Cardiac muscle cell (in vitro differentiated cells and primary cell): ENCODE measurements around the gene CRHR1. TPM values are rescaled to one million over a fixed set of nuclear protein-coding genes. Genes with fewer than 3 reads are reported as not detected.

Experiments used
- DNase-seq, 2 donors: peaks; one replicate each; pipeline versions ENCODE4 v3.0.0 to v3.0.0-alpha.2; 2010 to 2017; ENCODE audit warnings: low read depth in 1 of 2, low spot score in 1 of 2
- H3K27ac ChIP-seq: fragments of 200-600 bp; sonication (generic); 2 replicates; pipeline ENCODE4 v1.5.1; 2016
- H3K27me3 ChIP-seq: fragments of 200-600 bp; sonication (generic); 2 replicates; pipeline ENCODE4 v1.6.0; 2016; ENCODE audit warnings: control low read depth
- H3K36me3 ChIP-seq: fragments of 200-600 bp; sonication (generic); 2 replicates; pipeline ENCODE4 v1.5.1; 2016; ENCODE audit warnings: control low read depth
- H3K4me1 ChIP-seq: fragments of 200-600 bp; sonication (generic); 2 replicates; pipeline ENCODE4 v1.8.1; 2017; ENCODE audit warnings: low read depth, mild to moderate bottlenecking, mixed run types
- H3K4me3 ChIP-seq: fragments of 200-600 bp; sonication (generic); 2 replicates; pipeline ENCODE4 v1.5.1; 2016; ENCODE audit warnings: mild to moderate bottlenecking
- H3K9me3 ChIP-seq: fragments of 200-600 bp; sonication (generic); 2 replicates; pipeline ENCODE4 v1.5.1; 2017; ENCODE audit warnings: low read depth, mild to moderate bottlenecking, control low read depth
- polyA plus RNA-seq: library from polyadenylated mRNA; unstranded; fragments of >200 nt; fragmentation: Nextera tagmentation; extraction: Ambion mirVana; gene quantifications from 2 replicates; pipeline ENCODE4 v1.2.1, GENCODE V29; 2016
- total RNA-seq: library from RNA; depleted of rRNA; stranded (reverse); fragments of >200 nt; gene quantifications from 2 replicates; pipeline ENCODE4 v1.2.3, GENCODE V29; 2016
- TF ChIP-seq, protein P1 (sequence below): IDR thresholded peaks from 2 replicates; pipeline ENCODE4 v1.5.1; 2012; ENCODE audit warnings: low read depth, mild to moderate bottlenecking, low read length

The CRHR1 gene
- total and polyA plus RNA-seq, 2 experiments from 2014 or later = 0.86 TPM; not detected in 1

DNA sequence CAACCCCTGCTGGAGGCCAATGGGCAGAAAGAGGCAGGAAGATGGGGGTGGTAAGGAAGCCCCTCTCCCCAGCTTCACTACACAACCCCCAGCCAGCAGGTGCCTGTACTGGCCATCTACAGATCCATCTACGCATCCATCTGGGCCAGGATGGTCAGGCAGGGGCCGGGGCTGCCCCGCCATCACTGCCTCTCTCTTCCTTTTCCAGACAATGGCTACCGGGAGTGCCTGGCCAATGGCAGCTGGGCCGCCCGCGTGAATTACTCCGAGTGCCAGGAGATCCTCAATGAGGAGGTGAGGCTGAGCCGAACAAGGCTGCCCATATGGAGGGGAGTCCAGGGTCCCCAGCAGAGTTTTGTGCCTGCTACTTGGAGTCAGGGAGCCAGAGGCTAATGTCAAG, 37.0 kb downstream of the CRHR1 start:
- TF ChIP-seq, protein P1, sequence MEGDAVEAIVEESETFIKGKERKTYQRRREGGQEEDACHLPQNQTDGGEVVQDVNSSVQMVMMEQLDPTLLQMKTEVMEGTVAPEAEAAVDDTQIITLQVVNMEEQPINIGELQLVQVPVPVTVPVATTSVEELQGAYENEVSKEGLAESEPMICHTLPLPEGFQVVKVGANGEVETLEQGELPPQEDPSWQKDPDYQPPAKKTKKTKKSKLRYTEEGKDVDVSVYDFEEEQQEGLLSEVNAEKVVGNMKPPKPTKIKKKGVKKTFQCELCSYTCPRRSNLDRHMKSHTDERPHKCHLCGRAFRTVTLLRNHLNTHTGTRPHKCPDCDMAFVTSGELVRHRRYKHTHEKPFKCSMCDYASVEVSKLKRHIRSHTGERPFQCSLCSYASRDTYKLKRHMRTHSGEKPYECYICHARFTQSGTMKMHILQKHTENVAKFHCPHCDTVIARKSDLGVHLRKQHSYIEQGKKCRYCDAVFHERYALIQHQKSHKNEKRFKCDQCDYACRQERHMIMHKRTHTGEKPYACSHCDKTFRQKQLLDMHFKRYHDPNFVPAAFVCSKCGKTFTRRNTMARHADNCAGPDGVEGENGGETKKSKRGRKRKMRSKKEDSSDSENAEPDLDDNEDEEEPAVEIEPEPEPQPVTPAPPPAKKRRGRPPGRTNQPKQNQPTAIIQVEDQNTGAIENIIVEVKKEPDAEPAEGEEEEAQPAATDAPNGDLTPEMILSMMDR = no peak
- Histone ChIP-seq H3K4me1 (no peaks in the 10 kb centered on the region), H3K27ac (no peak overlapping the region), H3K27me3 (no peaks in the 10 kb centered on the region), H3K9me3 (no peaks in the 10 kb centered on the region), H3K36me3 (no peaks in the 10 kb centered on the region), H3K4me3 (no peak overlapping the region)
- no peak for DNase-seq

DNA sequence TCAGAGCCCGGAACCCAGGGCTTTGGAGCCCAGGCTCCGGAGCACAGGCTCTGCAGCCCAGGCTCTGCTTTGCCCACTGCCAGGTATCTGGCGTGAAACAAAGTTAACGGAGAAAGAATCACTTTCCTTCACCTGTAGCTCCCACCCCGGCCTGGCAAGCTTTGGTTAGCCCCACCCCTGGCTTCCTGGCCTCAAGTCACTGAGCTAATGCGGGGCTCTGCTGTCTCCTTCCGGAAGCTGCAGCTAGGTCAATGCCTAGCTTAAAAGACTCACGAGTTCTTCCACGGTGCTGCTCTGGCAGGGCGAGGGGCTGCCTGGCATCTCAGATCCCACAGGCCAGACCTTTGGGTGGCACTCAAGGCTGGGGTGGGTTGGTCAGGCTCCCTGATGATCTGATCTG, 39.5 kb downstream of the CRHR1 start:
- H3K4me1 ChIP-seq = no peaks in the 10 kb centered on the region
- H3K36me3 ChIP-seq = no peaks in the 10 kb centered on the region
- no peak for DNase-seq
- H3K27ac ChIP-seq = no peak overlapping the region
- H3K4me3 ChIP-seq = no peak overlapping the region
- H3K27me3 ChIP-seq = no peaks in the 10 kb centered on the region
- TF ChIP-seq, protein P1 = no peak
- H3K9me3 ChIP-seq = no peaks in the 10 kb centered on the region

GRCh38 chr17:45824475-45824874, 40.4 kb downstream of the CRHR1 start:
- no peak for DNase-seq
- H3K36me3 ChIP-seq = no peaks in the 10 kb centered on the region
- no peaks in the 10 kb centered on the region for H3K4me1 ChIP-seq
- no peaks in the 10 kb centered on the region for H3K9me3 ChIP-seq
- no peaks in the 10 kb centered on the region for H3K27me3 ChIP-seq
- no peak overlapping the region for H3K27ac ChIP-seq
- TF ChIP-seq, protein P1 = no peak
- no peak overlapping the region for H3K4me3 ChIP-seq

- no peak for DNase-seq
- H3K4me3 ChIP-seq = no peak overlapping the region
- no peaks in the 10 kb centered on the region for H3K36me3 ChIP-seq
- TF ChIP-seq, protein P1 = no peak
- H3K27ac ChIP-seq = no peak overlapping the region
- H3K27me3 ChIP-seq = no peaks in the 10 kb centered on the region
- H3K4me1 ChIP-seq = no peaks in the 10 kb centered on the region
- H3K9me3 ChIP-seq = no peaks in the 10 kb centered on the region
Measured at GRCh38 chr17:45824901-45825492, 40.9 kb downstream of the CRHR1 start.

GRCh38 chr17:45825792-45826191, 41.7 kb downstream of the CRHR1 start:
- no peaks in the 10 kb centered on the region for H3K4me1 ChIP-seq
- no peak overlapping the region for H3K27ac ChIP-seq
- H3K27me3 ChIP-seq = no peaks in the 10 kb centered on the region
- no peak for DNase-seq
- no peaks in the 10 kb centered on the region for H3K9me3 ChIP-seq
- no peaks in the 10 kb centered on the region for H3K36me3 ChIP-seq
- TF ChIP-seq, protein P1 = no peak
- no peak overlapping the region for H3K4me3 ChIP-seq
